GM21515 (cell line): ENCODE measurements around the gene EVX1.

ENCODE experiments used
- ATAC-seq: cut with Tn5 transposase; IDR thresholded peaks from one replicate; pipeline ENCODE4 v1.9.1; 2021; ENCODE audit not compliant: unreplicated experiment

Gene EVX1

DNA sequence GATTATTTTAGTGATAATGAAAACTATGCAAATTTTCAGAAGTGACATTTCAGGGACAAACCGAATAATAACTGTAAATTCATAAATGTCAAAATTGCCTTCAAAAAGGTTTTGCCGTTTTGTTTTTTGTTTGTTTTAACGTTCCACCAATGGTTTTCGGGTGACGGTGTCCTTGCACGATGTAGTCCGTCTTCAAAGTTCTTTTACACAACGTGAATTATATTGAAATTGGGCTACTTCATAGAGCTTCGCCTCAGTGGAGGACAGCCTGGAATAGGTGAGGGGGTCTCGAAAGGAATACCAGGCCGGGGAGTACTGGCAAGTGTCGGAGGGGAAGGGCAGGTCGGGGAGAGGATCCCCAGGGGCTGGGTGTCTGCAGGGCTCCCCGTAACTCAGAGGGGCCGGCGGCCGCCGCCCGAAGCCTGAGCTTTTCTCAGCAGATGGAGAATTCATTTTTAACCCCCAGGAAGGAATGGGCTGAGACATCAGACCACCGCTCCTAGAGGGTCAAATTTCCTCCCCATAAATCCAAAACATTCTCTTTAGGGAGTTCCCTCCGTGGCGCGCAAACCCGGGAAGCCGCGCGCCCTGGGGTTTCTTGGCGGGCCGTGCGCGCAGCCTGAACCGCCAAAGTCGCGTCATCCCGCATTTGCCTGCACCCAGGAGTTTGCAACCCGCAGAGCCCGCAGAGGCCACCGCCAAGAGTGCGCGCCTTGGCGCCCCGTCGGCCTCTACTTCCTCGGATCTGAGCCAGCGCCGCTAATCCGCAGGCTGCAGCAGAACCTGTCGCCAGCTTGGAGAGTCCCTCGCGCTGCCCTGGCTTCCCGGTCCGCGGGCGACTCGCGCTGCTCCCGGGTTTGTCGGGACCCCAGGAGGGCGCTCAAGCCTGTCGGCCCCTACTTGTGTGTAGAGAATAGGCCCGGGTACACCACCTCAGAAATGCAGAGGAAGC, 17.3 kb upstream of the EVX1 start:
- ATAC-seq: no peak

- no peak for ATAC-seq
These were observed 13.2 kb upstream of the EVX1 start for GRCh38 chr7:27229448-27229847.

- ATAC-seq: no peak
These were observed 7.0 kb upstream of the EVX1 start for GRCh38 chr7:27235387-27236311.

DNA sequence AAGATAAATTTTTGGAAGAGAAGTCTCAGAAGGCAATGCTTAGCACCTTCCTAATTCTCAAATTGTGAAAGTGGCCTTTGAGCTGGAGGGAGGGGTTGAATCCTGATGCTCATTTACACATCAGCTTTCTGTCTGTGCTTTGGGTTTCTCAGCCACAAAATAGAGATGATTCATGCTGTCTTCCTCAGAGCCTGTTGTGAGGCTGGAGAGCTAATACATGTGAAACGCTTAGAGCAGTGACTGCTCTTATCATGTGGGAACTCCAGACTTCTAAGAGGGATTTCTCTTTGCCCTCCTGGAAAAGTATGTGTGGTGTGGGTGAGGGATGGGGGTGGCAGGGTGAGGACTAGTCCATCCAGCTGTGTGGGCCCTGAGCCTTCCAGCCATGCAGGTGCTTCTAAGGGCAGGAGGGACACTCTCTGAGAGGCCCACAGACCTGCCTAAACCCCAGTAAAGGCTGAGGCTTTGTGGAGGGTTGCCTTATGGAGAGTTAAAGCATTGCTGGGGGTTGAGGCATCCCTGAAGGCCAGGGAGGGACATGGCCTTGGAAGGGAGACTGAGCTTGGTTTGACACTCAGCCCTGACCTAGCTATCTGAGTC, 4.8 kb upstream of the EVX1 start:
- no peak for ATAC-seq

DNA sequence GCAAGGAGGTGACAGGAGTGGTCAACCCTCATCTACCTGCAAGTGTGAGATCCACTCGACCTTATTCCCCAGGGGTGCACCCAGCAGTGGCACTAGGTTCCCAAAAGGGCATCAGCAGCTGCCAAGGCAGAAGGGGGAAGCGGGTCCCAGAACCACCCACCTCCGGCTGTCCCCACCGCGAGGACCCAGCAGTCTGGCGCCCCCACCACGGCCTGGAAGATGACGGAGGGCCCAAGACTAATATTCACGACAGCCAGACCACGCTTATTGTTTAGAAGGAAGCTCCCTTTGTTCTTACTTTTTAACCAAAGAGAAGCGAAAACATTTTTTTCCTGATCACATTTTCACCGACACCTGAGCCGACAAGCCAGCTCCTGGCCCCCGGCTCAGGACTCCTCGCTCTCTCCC, 3.6 kb upstream of the EVX1 start:
- ATAC-seq: no peak

- no peak for ATAC-seq
These were observed 3.1 kb upstream of the EVX1 start for GRCh38 chr7:27239387-27240014.

DNA sequence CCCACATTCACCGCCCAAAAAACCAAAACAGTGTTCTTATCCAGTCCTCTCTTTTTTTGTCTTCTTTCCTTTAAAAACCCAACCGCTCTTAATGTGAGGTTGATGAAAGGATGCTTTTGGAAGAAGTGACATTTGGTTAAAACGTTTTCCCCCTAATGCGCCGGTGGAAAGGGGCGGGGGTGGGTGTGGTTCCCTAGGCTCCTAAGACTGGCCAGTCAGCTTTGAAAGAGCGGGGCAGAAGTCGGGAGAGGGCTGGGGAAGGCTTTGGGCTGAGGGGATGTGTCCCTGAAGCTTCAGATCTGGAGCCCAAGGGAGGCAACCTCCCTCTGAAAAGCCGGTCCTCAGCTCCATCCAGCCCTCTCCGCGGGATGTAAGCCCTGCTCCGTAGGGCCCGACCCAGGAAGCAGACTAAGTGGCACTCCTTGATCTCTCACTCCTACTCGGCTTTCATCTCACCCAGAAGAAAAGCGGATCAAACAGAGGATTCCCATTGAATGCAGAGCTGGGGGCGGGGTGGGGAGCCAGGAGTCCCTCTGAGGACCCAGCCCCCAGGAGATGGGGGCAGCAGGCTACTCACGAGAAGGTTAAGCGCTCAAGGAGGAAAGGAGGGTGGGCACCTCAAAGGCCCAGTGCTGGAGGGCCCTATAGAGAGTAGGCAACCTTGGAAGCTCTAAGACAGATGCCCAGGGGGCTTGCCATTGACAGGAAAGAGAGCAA, 2.4 kb upstream of the EVX1 start:
- ATAC-seq: no peak

- ATAC-seq: no peak
These were observed 1.2 kb upstream of the EVX1 start for GRCh38 chr7:27241189-27242056.

DNA sequence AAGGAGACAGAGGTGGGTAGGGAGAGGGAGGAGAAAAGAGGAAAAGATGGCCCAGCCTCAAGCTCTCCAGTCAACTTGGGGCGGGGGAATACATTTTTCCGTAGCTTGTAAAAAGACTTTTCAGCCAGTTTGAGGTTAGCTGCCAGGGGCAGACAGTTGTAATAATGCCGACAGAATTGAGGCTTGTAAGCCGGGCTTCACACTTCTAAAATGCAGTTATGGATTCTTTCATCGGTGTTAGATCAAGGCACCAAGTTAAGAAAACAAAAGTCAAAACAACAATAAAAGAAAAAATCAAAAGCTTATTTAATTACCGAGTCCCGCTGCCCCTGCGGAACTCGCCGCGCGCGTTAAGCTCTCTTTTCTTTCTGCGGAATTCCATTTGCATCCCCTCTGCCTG, 448 bp upstream of the EVX1 start:
- ATAC-seq: no peak

- ATAC-seq: no peak
These were observed 950 bp downstream of the EVX1 start for GRCh38 chr7:27243340-27244163.

- ATAC-seq: no peak
These were observed 2.0 kb downstream of the EVX1 start for GRCh38 chr7:27244488-27245123.

DNA sequence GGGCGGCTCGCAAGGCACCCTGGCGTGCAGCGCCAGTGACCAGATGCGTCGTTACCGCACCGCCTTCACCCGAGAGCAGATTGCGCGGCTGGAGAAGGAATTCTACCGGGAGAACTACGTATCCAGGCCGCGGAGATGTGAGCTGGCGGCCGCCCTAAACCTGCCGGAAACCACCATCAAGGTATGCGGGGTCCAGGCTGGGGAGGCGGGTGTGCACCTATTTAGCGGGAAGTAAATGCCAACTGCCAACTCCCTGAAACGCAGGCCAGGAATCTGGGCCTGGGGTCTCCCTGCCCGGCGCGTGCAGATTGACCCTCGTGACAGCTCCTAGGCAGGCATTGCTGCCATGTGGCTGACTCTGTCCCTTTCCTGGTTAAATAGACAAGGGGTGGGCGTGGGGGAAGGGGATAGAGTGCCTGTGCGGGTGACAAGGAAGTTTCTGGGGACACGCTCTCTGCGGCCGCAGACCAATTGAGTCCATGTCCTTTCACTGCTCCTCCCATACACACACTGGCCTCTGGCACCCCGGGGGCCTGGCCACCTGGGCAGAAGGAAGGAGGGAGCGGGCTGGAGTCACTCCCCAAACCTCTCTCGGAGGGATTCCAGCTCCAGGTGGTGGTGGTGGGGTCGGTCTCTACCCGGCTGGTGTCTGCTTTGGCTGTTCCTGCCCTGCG, 2.7 kb downstream of the EVX1 start:
- ATAC-seq: no peak

DNA sequence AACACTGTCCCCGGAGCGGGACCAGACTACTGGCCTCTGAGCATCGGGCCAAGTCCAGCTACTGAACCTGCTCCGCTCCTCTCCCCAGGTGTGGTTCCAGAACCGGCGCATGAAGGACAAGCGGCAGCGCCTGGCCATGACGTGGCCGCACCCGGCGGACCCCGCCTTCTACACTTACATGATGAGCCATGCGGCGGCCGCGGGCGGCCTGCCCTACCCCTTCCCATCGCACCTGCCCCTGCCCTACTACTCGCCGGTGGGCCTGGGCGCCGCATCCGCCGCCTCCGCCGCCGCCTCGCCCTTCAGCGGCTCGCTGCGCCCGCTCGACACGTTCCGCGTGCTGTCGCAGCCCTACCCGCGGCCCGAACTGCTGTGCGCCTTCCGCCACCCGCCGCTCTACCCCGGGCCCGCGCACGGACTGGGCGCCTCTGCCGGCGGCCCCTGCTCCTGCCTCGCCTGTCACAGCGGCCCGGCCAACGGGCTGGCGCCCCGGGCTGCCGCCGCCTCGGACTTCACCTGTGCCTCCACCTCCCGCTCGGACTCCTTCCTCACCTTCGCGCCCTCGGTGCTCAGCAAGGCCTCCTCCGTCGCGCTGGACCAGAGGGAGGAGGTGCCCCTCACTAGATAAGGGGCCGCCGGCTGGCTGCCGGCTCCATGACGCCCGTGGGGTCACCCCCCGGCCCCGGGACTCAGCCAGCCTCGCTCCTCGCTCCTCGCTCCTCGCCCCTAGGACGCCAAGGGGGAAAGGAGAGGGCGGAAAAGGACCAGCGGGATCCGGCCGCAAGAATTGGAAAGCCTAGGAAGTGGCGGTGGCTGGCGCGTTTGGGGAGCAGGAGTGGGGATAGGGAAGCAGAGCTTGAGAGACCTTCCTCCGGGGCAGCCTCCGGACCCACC, 3.4 kb downstream of the EVX1 start:
- no peak for ATAC-seq

GRCh38 chr7:27247000-27247399, 4.4 kb downstream of the EVX1 start:
- no peak for ATAC-seq

DNA sequence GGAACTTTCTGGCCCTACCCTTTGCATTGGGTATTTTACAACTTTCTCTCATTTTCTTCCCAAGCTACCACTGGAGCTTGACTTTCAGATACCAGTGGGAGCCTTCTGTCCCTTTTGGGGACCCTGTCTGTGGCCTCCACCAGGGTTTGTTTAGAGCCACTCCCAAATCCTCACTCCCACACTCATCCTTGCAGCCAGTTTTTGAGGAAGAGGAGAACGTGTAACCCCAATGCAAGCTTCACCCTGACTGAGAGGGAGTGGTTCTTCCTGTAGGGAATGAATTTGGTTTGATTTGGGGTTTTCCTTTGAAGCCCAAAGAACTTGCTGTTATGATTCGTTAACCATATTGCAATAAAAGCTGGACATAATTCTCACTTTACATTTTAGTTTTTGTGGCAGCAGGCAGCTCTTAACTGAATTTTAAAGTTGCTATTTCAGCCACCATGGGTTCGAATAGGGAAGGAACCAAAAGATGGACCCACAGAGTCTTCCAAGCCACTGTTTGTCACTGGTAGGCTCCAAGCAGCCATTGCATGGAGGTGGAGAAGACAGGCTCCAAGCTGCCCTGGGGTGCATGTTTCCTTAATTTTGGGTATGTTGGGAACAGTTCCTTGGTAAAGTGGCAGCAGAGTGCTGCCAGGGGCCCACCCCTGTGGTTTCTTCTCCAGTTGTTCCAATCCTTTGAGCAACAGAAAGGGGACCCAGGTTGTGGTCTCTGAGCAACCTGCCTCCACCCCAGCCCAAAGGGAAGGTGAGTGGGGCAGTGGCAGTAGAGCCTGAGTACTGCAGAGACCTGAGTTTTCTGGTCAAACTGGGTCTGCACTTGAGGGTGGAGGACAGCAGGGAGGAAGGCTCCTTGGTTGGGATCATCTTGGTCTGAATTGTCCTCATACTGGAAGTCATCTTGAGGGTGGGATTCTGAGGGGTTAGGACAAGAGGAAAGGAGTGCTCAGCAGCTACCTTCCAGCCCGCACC, 5.1 kb downstream of the EVX1 start:
- ATAC-seq: no peak
